Prostate gland (tissue), 2 donors: ENCODE measurements around the gene TOMM20.

ENCODE experiments used
- POLR2A ChIP-seq: fragments of 450-650 bp; IDR thresholded peaks from one replicate; pipeline ENCODE4 v1.6.1; 2016; ENCODE audit warnings: antibody characterized with exemption, mild to moderate bottlenecking
- POLR2AphosphoS5 ChIP-seq: sonication (generic); formaldehyde crosslinking; IDR thresholded peaks from one replicate; pipeline ENCODE4 v1.6.1; 2017; ENCODE audit warnings: antibody characterized with exemption
- TF ChIP-seq, protein P1 (sequence below), 4 experiments: fragments of 200-600 bp in 2 of 4; fragments of 450-650 bp in 2 of 4; sonication (generic) in 2 of 4; IDR thresholded peaks; 1 replicate in 3 of 4; 2 replicates in 1 of 4; pipeline ENCODE4 v1.5.1; 2016 to 2019; ENCODE audit warnings: antibody characterized with exemption in 4 of 4, mild to moderate bottlenecking in 2 of 4, moderate library complexity in 2 of 4

DNA sequence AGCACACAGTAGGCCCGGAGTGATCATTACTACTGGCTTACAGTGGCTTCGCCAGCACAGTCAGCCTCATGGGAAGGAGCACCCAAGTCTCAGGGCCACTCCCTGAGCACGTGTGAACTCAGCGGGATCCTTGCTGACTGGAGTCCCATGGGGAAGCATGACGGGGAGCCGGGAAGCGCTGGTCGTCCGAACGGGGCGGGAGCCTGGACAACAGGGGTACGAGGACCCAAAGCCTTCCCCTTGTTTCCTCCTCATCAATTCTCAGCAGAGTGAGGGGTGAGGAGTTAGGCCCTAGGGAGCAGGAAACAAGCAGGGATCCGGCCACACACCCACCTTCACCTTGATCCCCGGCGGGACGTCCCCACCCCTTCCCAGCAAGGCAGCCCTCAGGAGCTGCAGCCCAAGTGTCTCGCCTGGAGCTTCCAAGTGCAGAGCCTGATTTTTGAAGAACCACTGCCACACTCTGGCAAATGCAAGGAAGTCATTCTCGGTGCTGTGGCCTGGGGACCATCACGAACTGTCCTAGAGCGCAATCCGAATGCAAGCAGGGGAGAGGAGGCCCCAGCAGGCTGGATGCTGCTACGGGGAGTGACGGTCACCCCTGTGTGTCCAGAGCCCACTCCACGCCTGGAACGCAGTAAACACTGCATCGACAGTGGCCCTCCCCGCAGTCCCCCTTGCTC lies 35.5 kb downstream of the TOMM20 start:
- TF ChIP-seq, protein P1, sequence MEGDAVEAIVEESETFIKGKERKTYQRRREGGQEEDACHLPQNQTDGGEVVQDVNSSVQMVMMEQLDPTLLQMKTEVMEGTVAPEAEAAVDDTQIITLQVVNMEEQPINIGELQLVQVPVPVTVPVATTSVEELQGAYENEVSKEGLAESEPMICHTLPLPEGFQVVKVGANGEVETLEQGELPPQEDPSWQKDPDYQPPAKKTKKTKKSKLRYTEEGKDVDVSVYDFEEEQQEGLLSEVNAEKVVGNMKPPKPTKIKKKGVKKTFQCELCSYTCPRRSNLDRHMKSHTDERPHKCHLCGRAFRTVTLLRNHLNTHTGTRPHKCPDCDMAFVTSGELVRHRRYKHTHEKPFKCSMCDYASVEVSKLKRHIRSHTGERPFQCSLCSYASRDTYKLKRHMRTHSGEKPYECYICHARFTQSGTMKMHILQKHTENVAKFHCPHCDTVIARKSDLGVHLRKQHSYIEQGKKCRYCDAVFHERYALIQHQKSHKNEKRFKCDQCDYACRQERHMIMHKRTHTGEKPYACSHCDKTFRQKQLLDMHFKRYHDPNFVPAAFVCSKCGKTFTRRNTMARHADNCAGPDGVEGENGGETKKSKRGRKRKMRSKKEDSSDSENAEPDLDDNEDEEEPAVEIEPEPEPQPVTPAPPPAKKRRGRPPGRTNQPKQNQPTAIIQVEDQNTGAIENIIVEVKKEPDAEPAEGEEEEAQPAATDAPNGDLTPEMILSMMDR (IDR thresholded peaks at IDR 0.05): peak in 2 of 4 experiments; percentile 7 to 30
- no peak for TF ChIP-seq POLR2A
- no peak for TF ChIP-seq POLR2AphosphoS5
